NOMO-1 treated with dmso at 0.1 percent for 144 hours (cell line): ENCODE results near the gene RIN1.
"Not testable (repeated sequence)": the region's sequence is repeated elsewhere in the genome, so short reads cannot be mapped to it uniquely, and the experiment has no call there.

Source experiments
- DNase-seq: peaks from one replicate; lab custom pipeline; 2025; ENCODE audit not compliant: unreplicated experiment; lab: John Stamatoyannopoulos, UW

RIN1 gene

GRCh38 chr11:66360406-66361073, 24.3 kb upstream of the RIN1 start:
- DNase-seq = no peak

GRCh38 chr11:66359662-66360087, 23.4 kb upstream of the RIN1 start:
- no peak for DNase-seq

GRCh38 chr11:66350560-66351235, 14.5 kb upstream of the RIN1 start:
- not testable (repeated sequence) for DNase-seq

- DNase-seq = no peak
These were observed 12.8 kb upstream of the RIN1 start for GRCh38 chr11:66349084-66349386.

GRCh38 chr11:66347425-66348276, 11.4 kb upstream of the RIN1 start, which contains the start of gene B4GAT1:
B4GAT1 (minus strand) TSS chr11:66347629; CDS start chr11:66347545, 84 bp downstream.
- peak; percentile 65 for DNase-seq

GRCh38 chr11:66346476-66347424, 10.5 kb upstream of the RIN1 start:
- no peak for DNase-seq

- no peak for DNase-seq
These were observed 9.0 kb upstream of the RIN1 start for GRCh38 chr11:66345316-66345649.

- peak; percentile 85 for DNase-seq
These were observed 8.5 kb upstream of the RIN1 start, which contains the start of gene BRMS1 for GRCh38 chr11:66344550-66345315. BRMS1 (minus strand) TSS chr11:66345104; CDS start chr11:66342234, 2,870 bp downstream.

- DNase-seq = no peak
These were observed 6.9 kb upstream of the RIN1 start for GRCh38 chr11:66343176-66343575.

- DNase-seq = no peak
These were observed 5.4 kb upstream of the RIN1 start for GRCh38 chr11:66341502-66342126.

GRCh38 chr11:66340596-66341501, 4.6 kb upstream of the RIN1 start:
- no peak for DNase-seq

- no peak for DNase-seq
These were observed 3.7 kb upstream of the RIN1 start for GRCh38 chr11:66339686-66340483.

GRCh38 chr11:66339162-66339675, 3.0 kb upstream of the RIN1 start:
- DNase-seq = no peak

- no peak for DNase-seq
These were observed 2.3 kb upstream of the RIN1 start for GRCh38 chr11:66338276-66339161.

- no peak for DNase-seq
These were observed 1.1 kb upstream of the RIN1 start for GRCh38 chr11:66337103-66337899.
